NCI-H2171 treated with DMSO at 0.1 percent for 48 hours (cell line): Measurements from ENCODE around the gene NNMT.

ENCODE experiments used
- DNase-seq: peaks from one replicate; lab custom pipeline; 2025; lab: John Stamatoyannopoulos, UW

NNMT gene

GRCh38 chr11:114284914-114285313 lies 11.3 kb upstream of the NNMT start:
- no peak for DNase-seq

GRCh38 chr11:114285599-114285998 lies 10.6 kb upstream of the NNMT start:
- no peak for DNase-seq

GRCh38 chr11:114286229-114286628 lies 10.0 kb upstream of the NNMT start:
- DNase-seq: no peak

GRCh38 chr11:114287154-114287553 lies 9.0 kb upstream of the NNMT start:
- DNase-seq: no peak

- no peak for DNase-seq
Measured at GRCh38 chr11:114288136-114288535, 8.1 kb upstream of the NNMT start.

- no peak for DNase-seq
Measured at GRCh38 chr11:114289779-114290178, 6.4 kb upstream of the NNMT start.

- DNase-seq: no peak
Measured at GRCh38 chr11:114290503-114291235, 5.5 kb upstream of the NNMT start.

GRCh38 chr11:114291381-114291780 lies 4.8 kb upstream of the NNMT start:
- DNase-seq: no peak

GRCh38 chr11:114291842-114292680 lies 4.1 kb upstream of the NNMT start:
- no peak for DNase-seq

GRCh38 chr11:114293201-114293711 lies 2.9 kb upstream of the NNMT start:
- no peak for DNase-seq

- no peak for DNase-seq
Measured at GRCh38 chr11:114296605-114297372, 590 bp downstream of the NNMT start.

GRCh38 chr11:114297806-114298709 lies 1.9 kb downstream of the NNMT start:
- no peak for DNase-seq

GRCh38 chr11:114298710-114299109 lies 2.5 kb downstream of the NNMT start:
- no peak for DNase-seq

GRCh38 chr11:114301088-114301487 lies 4.9 kb downstream of the NNMT start:
- no peak for DNase-seq

GRCh38 chr11:114301927-114302326 lies 5.7 kb downstream of the NNMT start:
- no peak for DNase-seq

GRCh38 chr11:114302663-114303062 lies 6.5 kb downstream of the NNMT start:
- DNase-seq: no peak

GRCh38 chr11:114304065-114304464 lies 7.9 kb downstream of the NNMT start:
- no peak for DNase-seq

- no peak for DNase-seq
Measured at GRCh38 chr11:114304969-114305368, 8.8 kb downstream of the NNMT start.

GRCh38 chr11:114307524-114308203 lies 11.5 kb downstream of the NNMT start:
- no peak for DNase-seq

GRCh38 chr11:114308689-114309089 lies 12.5 kb downstream of the NNMT start:
- no peak for DNase-seq

GRCh38 chr11:114309517-114309916 lies 13.3 kb downstream of the NNMT start:
- no peak for DNase-seq
